OCI-LY1 (cell line): ENCODE data around the gene ZP2.

Experiments used
- CTCF ChIP-seq: fragments of 200-600 bp; sonication (generic), shearing (Covaris generic); IDR thresholded peaks from 2 replicates; pipeline ENCODE4 v1.5.1; 2017; ENCODE audit warnings: mild to moderate bottlenecking, antibody characterized with exemption, low read length, moderate library complexity, mixed read lengths
- EZH2 ChIP-seq: fragments of 200-600 bp; sonication (generic), shearing (Covaris generic); IDR thresholded peaks from 2 replicates; pipeline ENCODE4 v1.8.0; 2017; ENCODE audit warnings: borderline replicate concordance, mixed run types, mild to moderate bottlenecking, antibody characterized with exemption, low read length, moderate library complexity, mixed read lengths

GRCh38 chr16:21186326-21186691 lies 25.1 kb downstream of the ZP2 start:
- TF ChIP-seq CTCF = no peak
- no peak for TF ChIP-seq EZH2
